GM12873 (cell line): Measurements from ENCODE around the gene ADTRP.

ENCODE experiments used
- TF ChIP-seq, protein P1 (sequence below): IDR thresholded peaks from 2 replicates; pipeline ENCODE4 v1.5.1; 2012; ENCODE audit warnings: low read depth, mild to moderate bottlenecking, moderate library complexity, low read length, control low read depth; ENCODE audit not compliant: insufficient read depth; ENCODE audit errors: missing control alignments

Gene ADTRP

GRCh38 chr6:11767978-11768756, 10.4 kb downstream of the ADTRP start:
- TF ChIP-seq, protein P1, sequence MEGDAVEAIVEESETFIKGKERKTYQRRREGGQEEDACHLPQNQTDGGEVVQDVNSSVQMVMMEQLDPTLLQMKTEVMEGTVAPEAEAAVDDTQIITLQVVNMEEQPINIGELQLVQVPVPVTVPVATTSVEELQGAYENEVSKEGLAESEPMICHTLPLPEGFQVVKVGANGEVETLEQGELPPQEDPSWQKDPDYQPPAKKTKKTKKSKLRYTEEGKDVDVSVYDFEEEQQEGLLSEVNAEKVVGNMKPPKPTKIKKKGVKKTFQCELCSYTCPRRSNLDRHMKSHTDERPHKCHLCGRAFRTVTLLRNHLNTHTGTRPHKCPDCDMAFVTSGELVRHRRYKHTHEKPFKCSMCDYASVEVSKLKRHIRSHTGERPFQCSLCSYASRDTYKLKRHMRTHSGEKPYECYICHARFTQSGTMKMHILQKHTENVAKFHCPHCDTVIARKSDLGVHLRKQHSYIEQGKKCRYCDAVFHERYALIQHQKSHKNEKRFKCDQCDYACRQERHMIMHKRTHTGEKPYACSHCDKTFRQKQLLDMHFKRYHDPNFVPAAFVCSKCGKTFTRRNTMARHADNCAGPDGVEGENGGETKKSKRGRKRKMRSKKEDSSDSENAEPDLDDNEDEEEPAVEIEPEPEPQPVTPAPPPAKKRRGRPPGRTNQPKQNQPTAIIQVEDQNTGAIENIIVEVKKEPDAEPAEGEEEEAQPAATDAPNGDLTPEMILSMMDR, result no peak

DNA sequence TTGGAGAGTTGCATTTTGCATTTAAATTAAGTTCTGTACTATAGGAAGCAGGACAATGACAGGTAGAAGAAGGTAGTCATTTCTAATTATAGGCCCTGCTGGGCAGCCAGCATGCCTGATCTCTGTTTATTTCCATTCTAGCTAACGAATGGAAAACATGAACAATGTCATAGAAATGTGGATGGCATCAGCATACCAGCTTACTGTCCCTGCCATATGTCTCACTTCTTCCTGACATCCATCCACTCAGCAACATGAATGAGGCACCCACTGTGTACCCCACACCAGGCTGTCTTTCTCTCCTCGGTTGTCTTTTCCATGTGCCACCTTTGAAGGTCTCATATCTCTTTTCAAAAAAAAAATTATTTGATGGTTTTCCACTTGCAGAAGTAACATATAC, 11.1 kb downstream of the ADTRP start:
- TF ChIP-seq, protein P1, result no peak

- TF ChIP-seq, protein P1, result no peak
These were observed 11.8 kb downstream of the ADTRP start for GRCh38 chr6:11766589-11767450.

DNA sequence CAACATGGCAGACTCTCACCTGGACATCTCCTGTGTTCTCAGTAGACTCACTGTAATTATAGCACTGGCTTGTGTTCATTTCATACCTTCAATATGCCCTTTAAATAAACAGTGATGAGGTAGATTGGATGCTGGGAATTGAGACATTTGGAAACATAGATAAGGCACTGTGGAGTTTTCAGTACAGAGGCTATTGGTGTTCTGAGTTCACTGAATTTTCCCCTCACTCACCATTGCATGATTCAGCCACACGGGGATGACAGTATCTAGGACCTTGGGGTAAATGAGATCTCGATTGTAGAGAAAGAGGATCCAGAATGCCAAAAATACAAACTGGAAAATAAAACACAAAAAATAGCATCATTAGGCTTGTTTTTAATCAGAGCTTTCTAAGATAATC, 12.6 kb downstream of the ADTRP start:
- TF ChIP-seq, protein P1, result no peak

- TF ChIP-seq, protein P1, result no peak
These were observed 14.4 kb downstream of the ADTRP start for GRCh38 chr6:11764250-11764604.

DNA sequence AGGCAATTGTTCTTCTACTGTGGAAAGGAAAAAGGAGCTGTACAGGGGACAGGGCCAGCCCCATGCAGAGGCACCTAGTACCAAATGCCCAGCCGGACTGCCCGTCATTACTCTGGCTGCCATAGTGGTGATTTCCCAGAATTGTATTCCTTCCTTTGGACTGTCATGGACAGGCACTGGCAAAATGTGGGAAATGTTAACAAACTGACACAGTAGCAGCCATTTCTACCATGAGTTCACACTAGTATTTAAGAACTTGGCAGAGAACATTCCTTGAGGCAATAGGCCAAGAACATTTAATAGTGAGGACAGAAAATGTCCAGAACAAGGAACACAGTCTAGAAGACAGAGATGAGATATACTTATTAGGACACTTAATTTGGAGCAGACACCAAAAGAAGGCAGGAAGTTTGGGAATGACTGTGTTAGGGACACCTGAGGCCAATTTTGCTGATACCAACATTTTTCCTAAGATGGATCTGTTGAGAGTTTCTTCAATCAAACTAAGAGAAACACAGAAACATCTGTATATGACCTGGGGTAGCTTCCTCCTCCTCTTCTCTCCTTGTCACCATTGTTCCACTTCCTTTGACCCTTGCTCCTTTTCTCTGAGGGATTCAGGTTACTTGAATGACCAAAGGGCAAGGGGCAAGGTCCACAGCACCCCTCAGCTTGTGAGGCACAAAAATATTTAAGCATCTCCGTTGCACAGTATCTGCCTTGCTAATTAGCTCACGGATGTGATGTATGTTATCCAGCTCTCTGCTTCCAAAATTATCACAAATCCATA, 14.9 kb downstream of the ADTRP start:
- TF ChIP-seq, protein P1, result no peak
